Activated naive CD4-positive, alpha-beta T cell treated with anti-CD3 and anti-CD28 coated beads, Interleukin-2, amount 10 ng/mL, durations not matched to agents 7 days and 5 days (primary cell): ENCODE measurements around the gene SLC35E2B.
A peak's percentile ranks its signal among the peaks of the same experiment; 100 is the strongest.
"Not testable (repeated sequence)": the region's sequence is repeated elsewhere in the genome, so short reads cannot be mapped to it uniquely, and the experiment has no call there.

ENCODE experiments used
- CTCF ChIA-PET: fragments of 350-600 bp; sonication (Branson Sonifier 250); formaldehyde crosslinking; loops from one replicate; lab custom pipeline; 2021; ENCODE audit warnings: antibody characterized with exemption; lab: Charles Lee
- DNase-seq: peaks from one replicate; pipeline ENCODE4 v3.0.0-alpha.2; 2020
- H3K27ac Mint-ChIP-seq: one replicate; pipeline ENCODE4 v1.8.0; 2021; ENCODE audit warnings: mild to moderate bottlenecking, moderate library complexity, mixed read lengths
- H3K27me3 Mint-ChIP-seq: one replicate; pipeline ENCODE4 v1.8.0; 2021; ENCODE audit warnings: mild to moderate bottlenecking, mixed read lengths
- H3K36me3 Mint-ChIP-seq: one replicate; pipeline ENCODE4 v1.8.0; 2021; ENCODE audit warnings: mixed read lengths
- H3K4me1 Mint-ChIP-seq: one replicate; pipeline ENCODE4 v1.8.0; 2021; ENCODE audit warnings: mixed read lengths
- H3K4me3 Mint-ChIP-seq: one replicate; pipeline ENCODE4 v1.8.0; 2021; ENCODE audit warnings: mild to moderate bottlenecking, moderate library complexity, mixed read lengths
- H3K9me3 Mint-ChIP-seq: one replicate; pipeline ENCODE4 v1.8.0; 2021; ENCODE audit warnings: mixed read lengths

Gene SLC35E2B

DNA sequence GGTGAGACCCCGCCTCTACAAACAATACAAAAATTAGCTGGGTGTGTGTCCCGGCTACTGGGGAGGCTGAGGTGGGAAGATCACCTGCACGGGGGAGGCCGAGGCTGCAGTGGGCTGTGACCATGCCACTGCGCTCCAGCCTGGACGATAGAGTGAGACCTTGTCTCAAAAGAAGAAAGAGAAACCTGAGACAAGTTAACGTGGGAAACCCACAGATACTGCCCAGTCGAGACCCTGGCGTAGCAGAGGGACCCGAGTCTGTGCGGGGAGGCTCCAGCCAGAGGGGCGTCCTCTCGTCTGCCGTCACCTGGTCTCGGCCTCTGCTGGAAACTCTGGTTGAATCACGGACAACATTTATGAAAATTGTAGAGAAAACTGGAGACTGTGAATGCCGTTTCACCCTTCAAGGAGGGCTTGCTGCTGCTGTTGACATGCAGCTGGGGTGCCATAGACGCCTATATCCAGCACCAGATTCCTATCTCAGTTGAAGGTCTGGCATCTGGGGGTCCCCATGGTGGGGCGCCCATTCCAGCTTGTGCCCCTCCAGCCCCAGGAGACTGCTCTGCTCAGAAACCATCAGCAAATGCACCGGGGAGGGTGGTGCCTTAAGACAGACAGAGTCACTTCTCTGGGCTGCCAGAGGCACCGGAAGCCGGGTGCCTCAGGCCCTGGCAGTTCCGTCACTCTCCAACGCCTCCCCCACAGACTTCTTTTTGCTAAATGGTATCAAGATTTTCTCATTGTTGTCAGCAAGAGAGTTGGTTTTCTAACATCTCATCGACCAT lies 20.2 kb downstream of the SLC35E2B start:
- CTCF ChIA-PET, result no interaction called here
- Mint-ChIP-seq H3K4me1 (peaks cover 4% of the 10 kb centered on the region), H3K27ac (no peak overlapping the region), H3K27me3 (no peaks in the 10 kb centered on the region), H3K36me3 (peaks cover 20% of the 10 kb centered on the region), H3K4me3 (no peak overlapping the region), H3K9me3 (no peaks in the 10 kb centered on the region)
- DNase-seq, result no peak

- DNase-seq, result no peak
- CTCF ChIA-PET, result no interaction called here
- Mint-ChIP-seq H3K4me1 (peaks cover 3% of the 10 kb centered on the region), H3K27me3 (no peaks in the 10 kb centered on the region), H3K9me3 (no peaks in the 10 kb centered on the region), H3K27ac (no peak overlapping the region), H3K36me3 (peaks cover 18% of the 10 kb centered on the region), H3K4me3 (no peak overlapping the region)
Measured at GRCh38 chr1:1671365-1672119, 21.1 kb downstream of the SLC35E2B start.

DNA sequence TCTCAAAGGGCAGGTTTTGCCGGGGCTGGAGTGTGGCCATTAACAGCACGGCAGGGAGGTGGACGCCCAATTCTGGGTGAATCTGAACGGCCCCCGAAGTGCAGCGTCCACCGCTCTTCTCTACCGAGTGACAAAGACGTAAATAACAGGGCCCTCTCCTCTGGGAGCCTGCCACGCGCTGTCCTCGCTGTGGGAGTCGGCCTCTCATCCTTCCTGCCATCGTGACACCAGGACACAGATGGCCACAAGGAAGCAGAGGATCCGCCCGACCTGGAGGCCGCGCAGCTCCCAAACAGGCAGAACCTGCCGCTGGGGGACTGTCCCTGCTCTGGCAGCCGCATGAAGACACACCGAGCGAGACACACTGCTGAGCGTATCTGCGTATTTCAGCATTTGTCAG lies 21.7 kb downstream of the SLC35E2B start:
- no peak for DNase-seq
- H3K9me3 Mint-ChIP-seq, result no peaks in the 10 kb centered on the region
- H3K27me3 Mint-ChIP-seq, result no peaks in the 10 kb centered on the region
- peak overlapping the region; percentile 42 for H3K27ac Mint-ChIP-seq
- peaks cover 3% of the 10 kb centered on the region for H3K4me1 Mint-ChIP-seq
- H3K36me3 Mint-ChIP-seq, result peaks cover 20% of the 10 kb centered on the region
- CTCF ChIA-PET, result no interaction called here
- no peak overlapping the region for H3K4me3 Mint-ChIP-seq

DNA sequence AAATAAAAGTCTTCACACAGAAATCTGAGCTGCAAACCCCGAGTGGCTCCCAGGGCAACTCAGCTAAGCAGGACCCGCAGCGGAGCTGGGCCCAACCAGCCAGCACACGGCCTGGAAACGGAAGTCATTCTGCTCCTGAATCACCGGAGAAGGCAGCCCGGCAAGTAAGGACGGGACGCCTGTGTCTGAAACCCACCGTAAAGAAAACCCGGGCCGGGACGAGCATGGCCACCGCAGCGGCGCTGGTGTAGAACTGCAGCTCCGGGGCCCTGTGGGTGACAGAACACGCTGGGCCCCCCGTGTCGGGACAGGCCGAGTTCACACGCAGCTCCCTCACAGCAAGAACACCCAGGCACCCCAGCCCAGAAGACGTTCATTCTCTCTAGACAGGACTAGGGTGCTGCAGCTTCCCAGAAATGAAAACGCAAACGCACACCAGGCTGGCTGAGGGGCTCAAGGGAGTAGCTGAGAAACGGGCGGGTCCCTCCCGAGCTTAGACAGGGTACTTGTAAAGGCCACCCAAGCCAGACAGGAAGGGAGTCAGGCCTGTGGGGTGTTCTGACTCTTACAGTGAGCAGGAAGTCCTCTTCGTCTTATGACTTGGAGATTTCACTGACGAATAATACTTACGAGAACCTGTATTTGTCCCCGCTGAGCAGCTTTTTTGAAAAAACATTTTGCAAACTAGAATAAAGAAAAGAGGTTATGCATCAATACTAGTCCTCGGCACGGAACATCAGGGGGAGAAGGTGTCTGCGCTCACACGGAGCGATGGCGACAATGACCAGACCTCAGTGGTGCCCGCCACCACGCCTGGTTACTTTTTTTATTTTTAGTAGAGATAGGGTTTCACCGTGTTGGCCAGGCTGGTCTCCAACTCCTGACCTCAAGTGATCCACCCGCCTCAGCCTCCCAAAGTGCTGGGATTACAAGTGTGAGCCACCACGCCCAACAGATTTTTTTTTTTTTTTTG lies 22.8 kb downstream of the SLC35E2B start:
- Mint-ChIP-seq H3K27me3 (no peaks in the 10 kb centered on the region), H3K9me3 (no peaks in the 10 kb centered on the region), H3K27ac (no peak overlapping the region), H3K4me1 (peaks cover 3% of the 10 kb centered on the region), H3K4me3 (no peak overlapping the region), H3K36me3 (peaks cover 23% of the 10 kb centered on the region)
- DNase-seq, result no peak
- CTCF ChIA-PET, result no interaction called here

- DNase-seq, result no peak
- no peak overlapping the region for H3K27ac Mint-ChIP-seq
- CTCF ChIA-PET, result interaction anchor here (1.5 kb wide), 1 partner anchor 12 kb away, joined by 5 read pairs; no protein-coding TSS in a partner anchor
- no peaks in the 10 kb centered on the region for H3K27me3 Mint-ChIP-seq
- no peak overlapping the region for H3K4me3 Mint-ChIP-seq
- peaks cover 19% of the 10 kb centered on the region for H3K36me3 Mint-ChIP-seq
- no peaks in the 10 kb centered on the region for H3K9me3 Mint-ChIP-seq
- peaks cover 12% of the 10 kb centered on the region for H3K4me1 Mint-ChIP-seq
Measured at GRCh38 chr1:1666526-1666925, 26.1 kb downstream of the SLC35E2B start.

- Mint-ChIP-seq H3K4me1 (peaks cover 15% of the 10 kb centered on the region), H3K9me3 (no peaks in the 10 kb centered on the region), H3K36me3 (peaks cover 13% of the 10 kb centered on the region), H3K27me3 (no peaks in the 10 kb centered on the region), H3K4me3 (no peak overlapping the region), H3K27ac (no peak overlapping the region)
- peak; percentile 46 for DNase-seq
- CTCF ChIA-PET, result interaction anchor here (1.5 kb wide), 1 partner anchor 12 kb away, joined by 5 read pairs; no protein-coding TSS in a partner anchor
Measured at GRCh38 chr1:1665815-1666251, 26.8 kb downstream of the SLC35E2B start.

DNA sequence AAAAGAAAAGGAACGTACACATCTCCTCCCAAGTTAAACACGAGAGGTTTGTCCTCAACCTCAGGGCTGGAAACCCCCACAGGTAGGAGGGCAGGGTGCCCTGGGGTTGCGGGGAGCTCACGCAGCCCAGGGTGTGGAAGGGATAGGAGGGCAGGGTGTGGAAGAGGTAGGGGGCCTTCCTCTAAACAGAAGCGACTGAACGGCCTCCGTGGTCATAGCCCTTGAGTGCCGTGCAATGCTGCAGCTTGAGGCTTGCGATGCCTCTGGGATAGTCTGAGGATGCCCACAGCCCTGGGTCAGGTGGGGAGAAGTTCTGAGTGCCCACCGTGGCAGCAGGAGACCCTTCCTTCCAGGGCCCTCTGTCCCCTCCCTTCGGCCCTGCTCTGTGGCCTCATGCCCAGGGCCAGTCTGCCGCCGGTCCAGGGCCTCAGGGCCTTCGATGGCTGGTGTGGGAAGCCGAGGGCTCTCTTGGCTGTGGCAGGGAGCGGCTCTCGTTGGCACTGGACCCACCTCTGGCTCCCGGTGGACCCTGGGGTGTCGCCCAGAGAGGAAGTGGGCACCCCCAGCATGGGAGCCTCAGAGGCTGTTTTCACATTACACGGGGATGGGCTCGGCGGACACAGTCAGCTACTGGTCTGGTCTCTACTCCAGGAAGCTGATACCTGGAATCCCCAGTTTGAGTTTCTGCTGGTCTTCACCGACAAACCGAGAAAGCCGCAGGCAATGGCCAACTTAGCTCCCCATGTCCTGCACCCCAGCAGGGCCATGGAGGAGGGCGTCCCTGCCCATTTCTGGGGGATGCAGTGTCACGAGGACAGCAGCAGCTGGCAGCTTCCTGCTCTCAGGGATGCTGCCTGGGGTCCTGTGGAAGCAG lies 27.4 kb downstream of the SLC35E2B start:
- Mint-ChIP-seq H3K4me1 (peaks cover 15% of the 10 kb centered on the region), H3K27ac (no peak overlapping the region), H3K4me3 (no peak overlapping the region), H3K9me3 (no peaks in the 10 kb centered on the region), H3K27me3 (no peaks in the 10 kb centered on the region), H3K36me3 (peaks cover 13% of the 10 kb centered on the region)
- no peak for DNase-seq
- CTCF ChIA-PET, result interaction anchor here (1.5 kb wide), 1 partner anchor 13 kb away, joined by 5 read pairs; no protein-coding TSS in a partner anchor

- peaks cover 13% of the 10 kb centered on the region for H3K36me3 Mint-ChIP-seq
- H3K27me3 Mint-ChIP-seq, H3K9me3 Mint-ChIP-seq, CTCF ChIA-PET, H3K4me3 Mint-ChIP-seq, H3K27ac Mint-ChIP-seq, DNase-seq: not testable (repeated sequence)
- peaks cover 15% of the 10 kb centered on the region for H3K4me1 Mint-ChIP-seq
Measured at GRCh38 chr1:1664318-1664717, 28.3 kb downstream of the SLC35E2B start.

DNA sequence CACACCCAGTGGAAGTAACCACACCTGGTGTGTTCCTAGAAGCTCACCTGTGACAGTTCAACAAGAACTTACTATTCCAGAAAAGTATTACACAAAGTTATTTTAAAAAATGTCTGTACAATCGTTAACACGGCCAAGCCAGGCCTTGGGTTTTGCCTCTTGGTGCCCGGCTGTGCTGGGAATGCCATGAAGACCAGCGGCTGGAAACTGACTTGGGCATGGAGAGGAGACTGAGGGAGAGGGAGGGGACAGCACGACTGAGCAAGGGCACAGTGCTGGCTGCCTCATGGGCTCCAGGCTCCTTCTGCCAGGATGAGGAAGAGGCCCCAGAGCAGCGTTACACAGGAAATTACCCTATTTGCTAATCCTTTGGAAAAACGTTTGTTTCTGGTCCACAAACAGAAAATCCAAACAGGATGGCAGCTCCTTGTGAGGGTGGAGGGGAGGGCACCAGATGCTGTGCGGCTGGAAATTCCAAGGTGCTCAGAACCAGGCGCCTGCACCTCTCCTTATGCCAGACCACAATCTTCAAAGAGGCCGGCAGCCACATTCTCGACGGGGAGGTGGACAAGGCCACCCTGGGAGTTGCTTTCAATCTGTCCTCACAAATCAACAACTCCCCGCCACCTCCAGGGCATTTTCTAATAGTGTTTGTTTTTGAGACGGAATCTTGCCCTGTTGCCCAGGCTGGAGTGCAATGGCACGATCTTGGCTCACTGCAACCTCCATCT lies 29.6 kb downstream of the SLC35E2B start:
- H3K27me3 Mint-ChIP-seq, CTCF ChIA-PET, H3K4me3 Mint-ChIP-seq, H3K9me3 Mint-ChIP-seq, DNase-seq: not testable (repeated sequence)
- Mint-ChIP-seq H3K27ac (peak overlapping the region; percentile 42), H3K36me3 (peaks cover 14% of the 10 kb centered on the region), H3K4me1 (peaks cover 17% of the 10 kb centered on the region)

GRCh38 chr1:1662392-1662791 lies 30.2 kb downstream of the SLC35E2B start:
- H3K36me3 Mint-ChIP-seq, result peaks cover 12% of the 10 kb centered on the region
- H3K4me3 Mint-ChIP-seq, H3K27me3 Mint-ChIP-seq, CTCF ChIA-PET, DNase-seq, H3K9me3 Mint-ChIP-seq: not testable (repeated sequence)
- peak overlapping the region; percentile 42 for H3K27ac Mint-ChIP-seq
- H3K4me1 Mint-ChIP-seq, result peaks cover 15% of the 10 kb centered on the region

- peaks cover 20% of the 10 kb centered on the region for H3K4me1 Mint-ChIP-seq
- peak; percentile 95 for DNase-seq
- H3K4me3 Mint-ChIP-seq, result peak within 1 kb of the TSS; percentile 96
- peak within 1 kb of the TSS; percentile 100 for H3K27ac Mint-ChIP-seq
- H3K27me3 Mint-ChIP-seq, CTCF ChIA-PET, H3K9me3 Mint-ChIP-seq: not testable (repeated sequence)
- H3K36me3 Mint-ChIP-seq, result peaks cover 17% of the 10 kb centered on the region
Measured at GRCh38 chr1:1658583-1659549, 33.7 kb downstream of the SLC35E2B start, which contains the start of gene CDK11B. Gene CDK11B (minus strand): TSS chr1:1659004. CDS start chr1:1657485, 1,519 bp downstream.

GRCh38 chr1:1648265-1648664 lies 44.3 kb downstream of the SLC35E2B start:
- H3K27ac Mint-ChIP-seq, DNase-seq, H3K9me3 Mint-ChIP-seq, CTCF ChIA-PET, H3K27me3 Mint-ChIP-seq, H3K4me1 Mint-ChIP-seq, H3K4me3 Mint-ChIP-seq: not testable (repeated sequence)
- H3K36me3 Mint-ChIP-seq, result peaks cover 49% of the 10 kb centered on the region
